Ovary (tissue), 9 donors: ENCODE data around the gene TENM4. TPM values are rescaled to one million over a fixed set of nuclear protein-coding genes. Genes with fewer than 3 reads are reported as not detected.

Experiments
- DNase-seq, 5 donors: peaks; one replicate each; pipeline ENCODE4 v3.0.0-alpha.2; 2019 to 2020
- H3K27ac ChIP-seq, 2 donors: fragments of 200-600 bp; one replicate each; pipeline versions ENCODE4 v1.5.1 to v1.8.0; 2019 to 2022
- H3K27me3 ChIP-seq: fragments of 200-600 bp; one replicate; pipeline ENCODE4 v1.8.0; 2022
- H3K36me3 ChIP-seq: fragments of 200-600 bp; sonication (generic); one replicate; pipeline ENCODE4 v1.5.1; 2019
- H3K4me1 ChIP-seq: one replicate; pipeline ENCODE4 v1.8.1; 2013; ENCODE audit warnings: mild to moderate bottlenecking, moderate library complexity; ENCODE audit not compliant: insufficient read depth
- H3K4me3 ChIP-seq: fragments of 200-600 bp; sonication (generic); one replicate; pipeline ENCODE4 v1.5.1; 2017
- H3K9me3 ChIP-seq, 2 donors: fragments of 200-600 bp in 1 of 2; sonication (generic) in 1 of 2; one replicate each; pipeline versions ENCODE4 v1.5.1 to v1.8.1; 2013 to 2019; ENCODE audit warnings: mild to moderate bottlenecking in 1 of 2, moderate library complexity in 1 of 2
- CTCF ChIP-seq, 3 donors: fragments of 450-650 bp in 2 of 3; fragments of 200-600 bp in 1 of 3; IDR thresholded peaks; one replicate each; pipeline versions ENCODE4 v1.5.1 to v1.8.0; 2016 to 2022; ENCODE audit warnings: antibody characterized with exemption in 3 of 3, mild to moderate bottlenecking in 1 of 3
- EP300 ChIP-seq: sonication (generic); formaldehyde crosslinking; IDR thresholded peaks from one replicate; pipeline ENCODE4 v1.6.1; 2017; ENCODE audit warnings: antibody characterized with exemption
- POLR2A ChIP-seq: fragments of 450-650 bp; IDR thresholded peaks from one replicate; pipeline ENCODE4 v1.6.1; 2017; ENCODE audit warnings: antibody characterized with exemption, mild to moderate bottlenecking, moderate library complexity
- WGBS, 3 donors: extraction: QIAGEN DNeasy Blood & Tissue Kit in 1 of 3; methylation state at CpG; one replicate each; pipeline versions ENCODE4 v1.1.5 to v1.1.7; 2013 to 2017; 5-methylcytosine and 5-hydroxymethylcytosine counted together
- intact Hi-C, 4 donors: fragments of 100-400 bp; cut with DNase I; formaldehyde crosslinking; loops; one replicate each; pipeline versions ENCODE4 v1.11.0 to v1.15.1; 2022 to 2023
- polyA plus RNA-seq, 2 donors: library from polyadenylated mRNA; stranded (reverse); fragments of 200-250 nt in 1 of 2; fragments of 350-450 nt in 1 of 2; fragmentation: Illumina TruSeq in 1 of 2; extraction: RNeasy Lipid Tissue Mini Kit (QIAGEN cat#74804) in 1 of 2; gene quantifications; one replicate each; pipeline ENCODE4 v1.2.3, GENCODE V29; 2013 to 2014
- total RNA-seq, 7 donors: library from RNA; depleted of rRNA in 2 of 7; stranded (reverse); fragments of >200 nt in 2 of 7; fragmentation: NEBNext Ultra II Directional in 3 of 7; extraction: Animal tissue kit (Norgen Biotek cat#: 25700) in 3 of 7; gene quantifications; one replicate each; pipeline versions ENCODE4 v1.1.0 to v1.2.4, GENCODE V29; 2016 to 2023
- donor health status: DM: no; HTN: no; CAD: no; lungs with moderate emphysema.
- donor health status: DM: no; HTN: no; CAD: no.
- donor health status: Bipolar disorder and iron deficiency.
- donor health status: DM: yes; HTN: yes; CAD: no.
- donor health status: DM: no; HTN: no; CAD: no.
- donor health status: DM: yes; HTN: yes; CAD: no.

The TENM4 gene
- total and polyA plus RNA-seq, 9 donors: 11.0 to 206 (median 107) TPM

GRCh38 chr11:78706551-78706950 lies 734.3 kb downstream of the TENM4 start:
- H3K36me3 ChIP-seq: no peaks in the 10 kb centered on the region
- no peaks in the 10 kb centered on the region for H3K27me3 ChIP-seq
- intact Hi-C loops: no loop called here
- no peak for DNase-seq
- 80 to 90% (median 83%) methylated on average over 6 of the region's 6 CpGs for WGBS, 3 donors
- no peak for TF ChIP-seq CTCF (IDR thresholded peaks at IDR 0.05)
- no peak for TF ChIP-seq POLR2A
- TF ChIP-seq EP300: no peak
- no peaks in the 10 kb centered on the region for H3K4me1 ChIP-seq
- no peaks in the 10 kb centered on the region for H3K9me3 ChIP-seq
- no peak overlapping the region for H3K27ac ChIP-seq
- H3K4me3 ChIP-seq: no peak overlapping the region

GRCh38 chr11:78704811-78705210 lies 736.0 kb downstream of the TENM4 start:
- Histone ChIP-seq H3K27me3 (no peaks in the 10 kb centered on the region), H3K4me3 (no peak overlapping the region), H3K27ac (no peak overlapping the region), H3K36me3 (no peaks in the 10 kb centered on the region), H3K9me3 (no peaks in the 10 kb centered on the region), H3K4me1 (no peaks in the 10 kb centered on the region)
- no peak for TF ChIP-seq CTCF (IDR thresholded peaks at IDR 0.05)
- TF ChIP-seq EP300: no peak
- no peak for TF ChIP-seq POLR2A
- intact Hi-C loops: no loop called here
- WGBS, 3 donors: 93% methylated on average over 8 of the region's 8 CpGs
- no peak for DNase-seq

GRCh38 chr11:78699609-78700135 lies 741.2 kb downstream of the TENM4 start:
- H3K27ac ChIP-seq: no peak overlapping the region
- H3K27me3 ChIP-seq: no peaks in the 10 kb centered on the region
- no peak overlapping the region for H3K4me3 ChIP-seq
- no peak for DNase-seq
- H3K4me1 ChIP-seq: no peaks in the 10 kb centered on the region
- no peaks in the 10 kb centered on the region for H3K9me3 ChIP-seq
- H3K36me3 ChIP-seq: no peaks in the 10 kb centered on the region
- TF ChIP-seq CTCF (IDR thresholded peaks at IDR 0.05) (no peak), EP300 (no peak), POLR2A (no peak)
- 93 to 95% (median 93%) methylated on average over 7 of the region's 7 CpGs for WGBS, 3 donors
- intact Hi-C loops: no loop called here

GRCh38 chr11:78698612-78699011 lies 742.2 kb downstream of the TENM4 start:
- no peak overlapping the region for H3K27ac ChIP-seq
- no peaks in the 10 kb centered on the region for H3K36me3 ChIP-seq
- H3K4me1 ChIP-seq: no peaks in the 10 kb centered on the region
- H3K9me3 ChIP-seq: no peaks in the 10 kb centered on the region
- H3K27me3 ChIP-seq: no peaks in the 10 kb centered on the region
- no peak overlapping the region for H3K4me3 ChIP-seq
- DNase-seq: no peak
- TF ChIP-seq EP300: no peak
- TF ChIP-seq POLR2A: no peak
- TF ChIP-seq CTCF (IDR thresholded peaks at IDR 0.05): no peak
- WGBS, 3 donors: 87 to 95% (median 87%) methylated on average over 3 of the region's 3 CpGs
- intact Hi-C loops: no loop called here
